Neural cell (in vitro differentiated cells): ENCODE measurements around the gene TTC23. TPM values are rescaled to one million over a fixed set of nuclear protein-coding genes. Genes with fewer than 3 reads are reported as not detected.

Experiments
- H2AFZ ChIP-seq: fragments of 200-600, 300-800 bp; sonication (generic), shearing (Covaris generic); 2 replicates; pipeline ENCODE4 v1.6.0; 2014; ENCODE audit warnings: low read depth, mild to moderate bottlenecking, antibody characterized with exemption, low read length, moderate library complexity
- H3F3A ChIP-seq: fragments of 200-600 bp; shearing (Covaris generic); 2 replicates; pipeline ENCODE4 v1.6.1; 2016; ENCODE audit warnings: mild to moderate bottlenecking, moderate library complexity, mixed read lengths, antibody characterized with exemption, low read length; ENCODE audit not compliant: insufficient read depth, poor library complexity, severe bottlenecking
- H3K27ac ChIP-seq: fragments of 200-600, 300-800 bp; sonication (generic), shearing (Covaris generic); 2 replicates; pipeline ENCODE4 v1.5.1; 2014; ENCODE audit warnings: mild to moderate bottlenecking, low read length, moderate library complexity
- H3K27me3 ChIP-seq: fragments of 300-800, 200-600 bp; sonication (generic), shearing (Covaris generic); 2 replicates; pipeline ENCODE4 v1.6.0; 2014; ENCODE audit warnings: mild to moderate bottlenecking, low read depth, low read length, moderate library complexity; ENCODE audit not compliant: insufficient read depth
- H3K36me3 ChIP-seq: fragments of 300-800, 200-600 bp; sonication (generic), shearing (Covaris generic); 2 replicates; pipeline ENCODE4 v1.5.1; 2014; ENCODE audit warnings: mild to moderate bottlenecking, antibody characterized with exemption, low read length, moderate library complexity; ENCODE audit not compliant: insufficient read depth
- H3K4me2 ChIP-seq: fragments of 300-800, 200-600 bp; sonication (generic), shearing (Covaris generic); 2 replicates; pipeline ENCODE4 v1.6.0; 2014; ENCODE audit warnings: mild to moderate bottlenecking, low read length
- H3K4me3 ChIP-seq: fragments of 300-800, 200-600 bp; sonication (generic), shearing (Covaris generic); 2 replicates; pipeline ENCODE4 v1.5.1; 2014; ENCODE audit warnings: mild to moderate bottlenecking, low read length, moderate library complexity
- H3K79me2 ChIP-seq: fragments of 200-600 bp; shearing (Covaris generic); replicated peaks from 2 replicates; pipeline ENCODE4 v1.6.0; 2014; ENCODE audit warnings: mild to moderate bottlenecking, low read length, moderate library complexity; ENCODE audit not compliant: insufficient read depth
- H3K9ac ChIP-seq: fragments of 300-800, 200-600 bp; sonication (generic), shearing (Covaris generic); 2 replicates; pipeline ENCODE4 v1.6.1; 2016; ENCODE audit warnings: mild to moderate bottlenecking, low read length, mixed read lengths
- H3K9me2 ChIP-seq: fragments of 200-600 bp; shearing (Covaris generic); 2 replicates; pipeline ENCODE4 v1.6.1; 2016; ENCODE audit warnings: mild to moderate bottlenecking, low read length, mixed read lengths; ENCODE audit not compliant: insufficient read depth
- H3K9me3 ChIP-seq: fragments of 200-600, 300-800 bp; sonication (generic), shearing (Covaris generic); 2 replicates; pipeline ENCODE4 v1.6.1; 2016; ENCODE audit warnings: mild to moderate bottlenecking, mixed run types, low read length, moderate library complexity, mixed read lengths
- H4K20me1 ChIP-seq: fragments of 200-600 bp; shearing (Covaris generic); 2 replicates; pipeline ENCODE4 v1.6.1; 2016; ENCODE audit warnings: mild to moderate bottlenecking, mixed run types; ENCODE audit not compliant: insufficient read depth
- EP300 ChIP-seq: fragments of 450-650 bp; conservative IDR thresholded peaks from 2 replicates; pipeline ENCODE4 v1.6.1; 2014; ENCODE audit warnings: antibody characterized with exemption, mild to moderate bottlenecking, moderate library complexity; ENCODE audit not compliant: poor library complexity, severe bottlenecking
- EZH2 ChIP-seq: fragments of 200-600, 300-800 bp; shearing (Covaris generic), sonication (generic); IDR thresholded peaks from 2 replicates; pipeline ENCODE4 v1.6.1; 2014; ENCODE audit warnings: antibody characterized with exemption, low read length, borderline replicate concordance, mild to moderate bottlenecking; ENCODE audit not compliant: insufficient read depth, poor library complexity, severe bottlenecking
- MXI1 ChIP-seq: fragments of 450-650 bp; conservative IDR thresholded peaks from 2 replicates; pipeline ENCODE4 v1.6.1; 2014; ENCODE audit warnings: antibody characterized with exemption, mild to moderate bottlenecking; ENCODE audit not compliant: poor library complexity, severe bottlenecking
- POLR2AphosphoS5 ChIP-seq: IDR thresholded peaks from 2 replicates; pipeline ENCODE4 v1.6.1; 2012
- RAD21 ChIP-seq: fragments of 450-650 bp; conservative IDR thresholded peaks from 2 replicates; pipeline ENCODE4 v1.6.1; 2014; ENCODE audit warnings: antibody characterized with exemption, mild to moderate bottlenecking, moderate library complexity
- SMC3 ChIP-seq: fragments of 450-650 bp; conservative IDR thresholded peaks from 2 replicates; pipeline ENCODE4 v1.6.1; 2014; ENCODE audit warnings: antibody characterized with exemption, mild to moderate bottlenecking, moderate library complexity; ENCODE audit not compliant: poor library complexity
- TAF1 ChIP-seq: IDR thresholded peaks from 2 replicates; pipeline ENCODE4 v1.6.1; 2012; ENCODE audit warnings: low read depth
- polyA plus RNA-seq: library from polyadenylated mRNA; depleted of rRNA; stranded (reverse); fragments of >200 nt; gene quantifications from 2 replicates; pipeline ENCODE4 v1.2.3, GENCODE V29; 2014
- TF ChIP-seq, protein P1 (sequence below): IDR thresholded peaks from 2 replicates; pipeline ENCODE4 v1.6.1; 2012; ENCODE audit warnings: borderline replicate concordance
- TF ChIP-seq, protein P2 (sequence below): fragments of 450-650 bp; IDR thresholded peaks from 2 replicates; pipeline ENCODE4 v1.5.1; 2014; ENCODE audit warnings: antibody characterized with exemption, mild to moderate bottlenecking, moderate library complexity; ENCODE audit not compliant: poor library complexity, severe bottlenecking

Gene TTC23
- polyA plus RNA-seq, 1 donor from 2014 or later = 6.2 TPM

DNA sequence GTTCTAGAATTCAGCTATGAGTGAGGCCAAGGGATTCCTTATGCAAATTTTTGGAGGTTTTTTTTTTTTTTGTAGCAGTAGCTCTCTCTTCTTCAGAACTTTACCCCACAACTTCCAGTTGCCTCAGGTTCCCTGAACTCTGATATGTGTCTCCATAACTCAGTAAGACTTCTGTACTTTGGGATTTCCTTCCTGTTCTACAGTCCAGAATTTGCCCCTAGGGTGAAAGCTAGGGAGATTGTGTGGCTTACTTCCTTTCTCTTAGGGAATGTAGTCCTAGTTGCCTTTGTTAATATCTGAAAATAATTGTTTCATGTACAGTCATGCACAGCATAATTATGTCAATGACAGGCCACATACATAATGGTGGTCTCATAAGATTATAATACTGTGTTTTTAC, 32.7 kb upstream of the TTC23 start:
- H4K20me1 ChIP-seq = no peaks in the 10 kb centered on the region
- H3K9me2 ChIP-seq = no peaks in the 10 kb centered on the region
- no peaks in the 10 kb centered on the region for H3K9me3 ChIP-seq
- no peak overlapping the region for H2AFZ ChIP-seq
- TF ChIP-seq TAF1 (no peak), MXI1 (no peak), SMC3 (no peak), RAD21 (no peak), EP300 (no peak), POLR2AphosphoS5 (no peak), EZH2 (no peak)
- TF ChIP-seq, protein P1, sequence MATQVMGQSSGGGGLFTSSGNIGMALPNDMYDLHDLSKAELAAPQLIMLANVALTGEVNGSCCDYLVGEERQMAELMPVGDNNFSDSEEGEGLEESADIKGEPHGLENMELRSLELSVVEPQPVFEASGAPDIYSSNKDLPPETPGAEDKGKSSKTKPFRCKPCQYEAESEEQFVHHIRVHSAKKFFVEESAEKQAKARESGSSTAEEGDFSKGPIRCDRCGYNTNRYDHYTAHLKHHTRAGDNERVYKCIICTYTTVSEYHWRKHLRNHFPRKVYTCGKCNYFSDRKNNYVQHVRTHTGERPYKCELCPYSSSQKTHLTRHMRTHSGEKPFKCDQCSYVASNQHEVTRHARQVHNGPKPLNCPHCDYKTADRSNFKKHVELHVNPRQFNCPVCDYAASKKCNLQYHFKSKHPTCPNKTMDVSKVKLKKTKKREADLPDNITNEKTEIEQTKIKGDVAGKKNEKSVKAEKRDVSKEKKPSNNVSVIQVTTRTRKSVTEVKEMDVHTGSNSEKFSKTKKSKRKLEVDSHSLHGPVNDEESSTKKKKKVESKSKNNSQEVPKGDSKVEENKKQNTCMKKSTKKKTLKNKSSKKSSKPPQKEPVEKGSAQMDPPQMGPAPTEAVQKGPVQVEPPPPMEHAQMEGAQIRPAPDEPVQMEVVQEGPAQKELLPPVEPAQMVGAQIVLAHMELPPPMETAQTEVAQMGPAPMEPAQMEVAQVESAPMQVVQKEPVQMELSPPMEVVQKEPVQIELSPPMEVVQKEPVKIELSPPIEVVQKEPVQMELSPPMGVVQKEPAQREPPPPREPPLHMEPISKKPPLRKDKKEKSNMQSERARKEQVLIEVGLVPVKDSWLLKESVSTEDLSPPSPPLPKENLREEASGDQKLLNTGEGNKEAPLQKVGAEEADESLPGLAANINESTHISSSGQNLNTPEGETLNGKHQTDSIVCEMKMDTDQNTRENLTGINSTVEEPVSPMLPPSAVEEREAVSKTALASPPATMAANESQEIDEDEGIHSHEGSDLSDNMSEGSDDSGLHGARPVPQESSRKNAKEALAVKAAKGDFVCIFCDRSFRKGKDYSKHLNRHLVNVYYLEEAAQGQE = no peak
- TF ChIP-seq, protein P2, sequence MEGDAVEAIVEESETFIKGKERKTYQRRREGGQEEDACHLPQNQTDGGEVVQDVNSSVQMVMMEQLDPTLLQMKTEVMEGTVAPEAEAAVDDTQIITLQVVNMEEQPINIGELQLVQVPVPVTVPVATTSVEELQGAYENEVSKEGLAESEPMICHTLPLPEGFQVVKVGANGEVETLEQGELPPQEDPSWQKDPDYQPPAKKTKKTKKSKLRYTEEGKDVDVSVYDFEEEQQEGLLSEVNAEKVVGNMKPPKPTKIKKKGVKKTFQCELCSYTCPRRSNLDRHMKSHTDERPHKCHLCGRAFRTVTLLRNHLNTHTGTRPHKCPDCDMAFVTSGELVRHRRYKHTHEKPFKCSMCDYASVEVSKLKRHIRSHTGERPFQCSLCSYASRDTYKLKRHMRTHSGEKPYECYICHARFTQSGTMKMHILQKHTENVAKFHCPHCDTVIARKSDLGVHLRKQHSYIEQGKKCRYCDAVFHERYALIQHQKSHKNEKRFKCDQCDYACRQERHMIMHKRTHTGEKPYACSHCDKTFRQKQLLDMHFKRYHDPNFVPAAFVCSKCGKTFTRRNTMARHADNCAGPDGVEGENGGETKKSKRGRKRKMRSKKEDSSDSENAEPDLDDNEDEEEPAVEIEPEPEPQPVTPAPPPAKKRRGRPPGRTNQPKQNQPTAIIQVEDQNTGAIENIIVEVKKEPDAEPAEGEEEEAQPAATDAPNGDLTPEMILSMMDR = no peak
- no peaks in the 10 kb centered on the region for H3F3A ChIP-seq
- no peaks in the 10 kb centered on the region for H3K27me3 ChIP-seq
- no peaks in the 10 kb centered on the region for H3K36me3 ChIP-seq
- H3K4me2 ChIP-seq = no peak overlapping the region
- H3K9ac ChIP-seq = no peak overlapping the region
- no peak overlapping the region for H3K27ac ChIP-seq
- H3K4me3 ChIP-seq = no peak overlapping the region
- H3K79me2 ChIP-seq = no peaks in the 10 kb centered on the region

DNA sequence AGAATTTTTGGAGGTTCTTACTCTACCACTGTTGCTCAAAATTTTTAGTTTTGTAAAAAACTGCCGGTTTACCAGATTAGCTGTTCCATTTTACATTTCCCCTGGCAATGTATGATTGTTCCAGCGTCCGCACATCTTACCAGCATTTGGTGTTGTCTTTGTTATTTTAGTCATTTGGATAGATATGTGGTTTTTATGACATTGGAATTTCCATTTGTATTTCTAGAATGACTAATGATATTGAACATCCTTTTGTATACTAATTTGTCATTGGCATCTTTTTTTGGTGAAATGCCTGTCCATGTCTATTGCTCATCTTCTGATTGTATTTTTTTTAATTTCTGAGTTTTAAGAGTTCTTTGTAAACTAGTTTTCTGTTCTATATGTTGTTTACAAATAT, 30.4 kb upstream of the TTC23 start:
- no peak overlapping the region for H3K4me2 ChIP-seq
- TF ChIP-seq MXI1 = no peak
- no peak for TF ChIP-seq RAD21
- TF ChIP-seq POLR2AphosphoS5 = no peak
- TF ChIP-seq SMC3 = no peak
- TF ChIP-seq, protein P1 = no peak
- no peak for TF ChIP-seq TAF1
- TF ChIP-seq EZH2 = no peak
- no peak for TF ChIP-seq EP300
- TF ChIP-seq, protein P2 = no peak

More for the DNA sequence above, 30.4 kb upstream of the TTC23 start:
- Histone ChIP-seq H3K9me2 (no peaks in the 10 kb centered on the region), H3K4me3 (no peak overlapping the region), H3K9ac (no peak overlapping the region), H3K36me3 (no peaks in the 10 kb centered on the region), H3K79me2 (no peaks in the 10 kb centered on the region), H4K20me1 (no peaks in the 10 kb centered on the region), H2AFZ (no peak overlapping the region), H3K27me3 (no peaks in the 10 kb centered on the region), H3K9me3 (no peaks in the 10 kb centered on the region), H3F3A (no peaks in the 10 kb centered on the region), H3K27ac (no peak overlapping the region)
